ENCODE data around the gene TIMP4.

The TIMP4 gene

GRCh38 chr3:12188681-12189287 is 30.1 kb upstream of the TIMP4 start:
- no peak overlapping the region for H3K27ac ChIP-seq

DNA sequence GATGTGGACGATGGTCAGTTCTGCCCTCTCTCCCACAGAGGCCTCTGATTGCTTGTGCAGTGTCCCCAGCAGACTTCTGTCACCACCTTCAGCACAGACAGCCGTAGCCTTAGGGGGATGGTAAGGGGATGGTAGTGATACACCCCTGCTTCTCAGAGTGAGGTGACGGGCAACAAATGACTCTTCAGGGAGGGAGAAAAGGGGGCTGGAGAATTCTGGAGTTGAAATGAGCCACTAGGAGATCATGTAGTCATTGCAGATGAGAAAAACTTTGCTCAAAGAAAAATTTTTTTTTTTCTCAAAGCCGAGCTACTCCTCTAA is 29.6 kb upstream of the TIMP4 start:
- DNase-seq: no peak
- Histone ChIP-seq H3K27me3 (replicated peaks) (no peaks in the 10 kb centered on the region), H3K36me3 (replicated peaks) (no peaks in the 10 kb centered on the region), H3K4me3 (ENCODE audit: low read depth, low read length) (no peak overlapping the region), H3K27ac (peak overlapping the region; percentile 78)
- no peak for TF ChIP-seq CTCF (IDR thresholded peaks at IDR 0.05; ENCODE audit: low read depth, low read length, missing control alignments)
- in situ Hi-C loops (cut with HindIII; ENCODE audit: low pct_ligation_motif_present, low sequenced_read_pairs): loop anchor here (25.0 kb wide), 1 partner anchor 274 kb away; no protein-coding TSS in a partner anchor

More at GRCh38 chr3:12188681-12189287, 30.1 kb upstream of the TIMP4 start:
- Histone ChIP-seq H3K4me3 (ENCODE audit: low read depth, low read length) (no peak overlapping the region), H3K36me3 (replicated peaks) (no peaks in the 10 kb centered on the region), H3K27me3 (replicated peaks) (no peaks in the 10 kb centered on the region)
- in situ Hi-C loops (cut with HindIII; ENCODE audit: low pct_ligation_motif_present, low sequenced_read_pairs): loop anchor here (25.0 kb wide), 1 partner anchor 274 kb away; no protein-coding TSS in a partner anchor
- TF ChIP-seq CTCF (IDR thresholded peaks at IDR 0.05; ENCODE audit: low read depth, low read length, missing control alignments): no peak
- no peak for DNase-seq

GRCh38 chr3:12187448-12188327 is 29.0 kb upstream of the TIMP4 start:
- Histone ChIP-seq H3K27ac (peak overlapping the region; percentile 78), H3K27me3 (replicated peaks) (no peaks in the 10 kb centered on the region), H3K36me3 (replicated peaks) (no peaks in the 10 kb centered on the region), H3K4me3 (ENCODE audit: low read depth, low read length) (peak overlapping the region; percentile 5)
- peak; percentile 48 for DNase-seq
- in situ Hi-C loops (cut with HindIII; ENCODE audit: low pct_ligation_motif_present, low sequenced_read_pairs): loop anchor here (25.0 kb wide), 1 partner anchor 275 kb away; no protein-coding TSS in a partner anchor
- TF ChIP-seq CTCF (IDR thresholded peaks at IDR 0.05; ENCODE audit: low read depth, low read length, missing control alignments): no peak

GRCh38 chr3:12186515-12187286 is 28.0 kb upstream of the TIMP4 start:
- Histone ChIP-seq H3K36me3 (replicated peaks) (no peaks in the 10 kb centered on the region), H3K27ac (no peak overlapping the region), H3K27me3 (replicated peaks) (no peaks in the 10 kb centered on the region), H3K4me3 (ENCODE audit: low read depth, low read length) (no peak overlapping the region)
- in situ Hi-C loops (cut with HindIII; ENCODE audit: low pct_ligation_motif_present, low sequenced_read_pairs): loop anchor here (25.0 kb wide), 1 partner anchor 276 kb away; no protein-coding TSS in a partner anchor
- DNase-seq: no peak
- no peak for TF ChIP-seq CTCF (IDR thresholded peaks at IDR 0.05; ENCODE audit: low read depth, low read length, missing control alignments)

GRCh38 chr3:12186046-12186445 is 27.3 kb upstream of the TIMP4 start:
- no peak overlapping the region for H3K27ac ChIP-seq
- no peak overlapping the region for H3K4me3 ChIP-seq (ENCODE audit: low read depth, low read length)
- in situ Hi-C loops (cut with HindIII; ENCODE audit: low pct_ligation_motif_present, low sequenced_read_pairs): loop anchor here (25.0 kb wide), 1 partner anchor 276 kb away; no protein-coding TSS in a partner anchor
- TF ChIP-seq CTCF (IDR thresholded peaks at IDR 0.05; ENCODE audit: low read depth, low read length, missing control alignments): no peak
- no peaks in the 10 kb centered on the region for H3K27me3 ChIP-seq (replicated peaks)
- no peaks in the 10 kb centered on the region for H3K36me3 ChIP-seq (replicated peaks)
- no peak for DNase-seq
